ENCODE results near the gene MTIF2.
"Not testable (repeated sequence)": the region's sequence is repeated elsewhere in the genome, so short reads cannot be mapped to it uniquely, and the experiment has no call there.

The MTIF2 gene

DNA sequence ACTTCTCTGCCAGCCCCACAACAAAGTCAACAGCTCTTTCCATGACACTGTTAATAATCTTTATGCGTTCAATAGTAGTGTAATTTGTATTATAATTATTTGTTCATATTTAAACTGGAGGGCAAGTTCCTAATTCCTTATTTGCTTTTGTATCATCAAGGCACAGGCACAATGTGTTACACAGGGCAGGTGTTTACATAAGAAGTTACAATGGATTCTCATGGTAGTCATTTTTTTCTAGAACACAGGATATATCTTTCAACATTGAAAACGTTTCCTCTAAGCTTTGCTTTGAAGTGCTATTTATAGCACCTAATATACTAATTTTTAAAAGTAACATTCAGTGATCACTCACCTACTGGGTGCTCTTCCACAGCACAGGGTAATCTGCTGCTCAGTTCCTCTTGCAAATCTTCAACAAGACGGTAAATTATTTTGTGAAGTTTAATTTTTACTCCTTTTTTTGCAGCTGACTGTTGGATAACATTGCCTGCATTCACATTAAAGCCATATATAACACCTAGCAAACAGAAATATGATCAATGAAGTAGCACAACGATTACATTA lies 29.3 kb downstream of the MTIF2 start:
- DNase-seq, result no peak

DNA sequence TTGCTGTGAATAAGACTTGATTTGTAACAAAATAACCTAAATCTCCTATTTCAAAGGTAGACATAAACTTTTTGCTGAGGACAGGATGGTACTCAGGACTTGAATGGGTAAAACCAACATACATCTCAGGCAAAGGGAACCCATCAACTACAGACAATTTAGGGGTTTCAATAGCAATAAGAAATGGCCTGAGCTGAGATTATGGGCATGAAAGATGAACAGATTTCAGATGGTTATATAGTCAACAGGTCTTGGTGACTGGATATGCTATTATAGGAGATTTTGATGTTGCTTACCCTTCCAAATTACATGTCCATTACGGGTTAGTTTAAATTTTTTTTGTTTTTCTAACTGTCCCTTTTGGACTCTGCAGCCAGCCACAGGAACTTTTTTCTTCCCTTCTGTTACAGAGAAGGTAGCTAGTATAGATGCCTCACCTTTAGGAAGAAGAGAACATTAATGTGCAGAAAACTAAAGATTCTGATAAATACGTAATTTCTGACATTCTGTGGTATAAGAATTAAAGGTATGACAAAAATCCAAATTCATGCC lies 32.0 kb downstream of the MTIF2 start:
- no peak for DNase-seq

DNA sequence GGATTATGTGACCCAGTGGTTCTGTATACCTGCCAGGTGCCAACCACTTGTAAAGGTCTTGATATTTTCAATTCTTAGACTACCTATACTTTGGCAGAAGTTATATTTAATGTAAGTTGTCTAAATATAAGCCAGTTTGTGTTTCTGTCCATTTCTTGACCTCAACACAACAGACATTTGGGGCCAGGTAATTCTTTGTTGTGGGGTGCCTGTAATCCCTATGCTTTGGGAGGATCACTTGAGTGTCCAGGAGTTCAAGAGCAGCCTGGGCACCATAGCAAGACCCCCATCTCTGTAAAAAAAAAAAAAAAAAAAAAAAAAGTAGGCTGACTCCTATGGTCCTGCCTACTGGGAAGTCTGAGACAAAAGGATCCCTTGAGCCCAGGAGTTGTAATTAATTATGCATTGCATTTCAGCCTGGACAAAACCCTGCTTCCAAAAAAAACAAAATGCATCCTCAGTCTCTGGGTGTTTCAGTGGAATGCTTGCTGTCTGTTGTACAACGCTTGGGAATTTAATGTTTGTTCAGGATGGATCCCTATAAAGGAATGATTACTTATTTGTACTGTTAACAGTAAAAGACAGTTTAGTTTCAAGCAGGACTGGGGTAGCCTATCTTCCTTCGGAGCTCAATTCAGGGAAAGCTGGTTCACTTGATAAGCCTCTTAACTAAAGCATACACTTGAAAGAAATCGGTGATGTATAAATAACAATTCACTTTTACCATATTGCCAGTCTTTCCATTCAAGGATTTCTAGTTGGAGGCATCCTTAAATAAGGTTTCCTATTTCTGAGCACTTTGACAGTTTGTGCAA lies 33.1 kb downstream of the MTIF2 start:
- no peak for DNase-seq

DNA sequence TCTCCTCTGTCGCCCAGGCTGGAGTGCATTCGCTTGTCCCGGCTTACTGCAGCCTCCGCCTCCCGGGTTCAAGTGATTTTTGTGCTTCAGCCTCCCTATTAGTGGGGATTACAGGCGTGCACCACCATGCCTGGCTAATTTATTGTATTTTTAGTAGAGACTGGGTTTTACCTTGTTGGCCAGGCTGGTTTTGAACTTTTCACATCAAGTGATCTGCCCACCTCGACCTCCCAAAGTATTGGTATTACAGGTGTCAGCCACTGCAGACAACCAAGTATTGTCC lies 35.4 kb downstream of the MTIF2 start:
- DNase-seq, result no peak

DNA sequence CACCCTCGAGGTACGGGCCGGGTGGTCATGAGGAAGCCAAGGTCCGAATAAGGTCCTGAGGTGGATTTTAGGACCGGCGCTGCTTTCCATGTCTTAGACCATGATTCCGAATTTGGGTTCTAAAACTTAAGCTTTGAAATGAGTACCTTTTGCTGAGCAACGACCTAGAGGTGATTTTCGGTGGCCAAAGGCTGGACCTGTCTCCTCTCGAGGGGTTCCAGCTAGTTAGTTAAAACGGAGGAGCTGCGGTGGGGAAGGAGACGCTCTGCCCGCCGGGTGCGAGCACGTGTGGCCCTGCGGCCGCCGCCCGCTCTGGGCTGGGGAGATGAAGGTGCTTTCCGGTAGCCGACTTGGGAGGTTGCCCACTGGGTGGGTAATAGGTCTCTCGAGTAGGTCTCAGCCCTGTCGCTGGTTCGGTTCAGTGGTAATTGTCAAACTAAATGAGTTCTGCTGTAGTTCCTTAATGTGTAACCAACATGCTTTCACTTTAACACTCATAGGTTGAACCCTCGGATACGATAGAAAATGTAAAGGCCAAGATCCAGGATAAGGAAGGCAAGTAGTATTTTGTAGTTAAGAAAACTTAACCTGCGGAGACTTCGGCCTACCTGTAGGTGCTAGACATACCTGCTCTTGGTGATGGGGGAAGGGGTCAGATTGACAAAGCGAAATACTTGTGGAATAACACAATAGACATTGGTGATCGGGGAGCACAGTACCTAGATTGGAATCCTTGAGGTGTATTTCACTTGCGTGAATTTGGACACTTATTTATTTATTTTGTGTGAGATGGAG lies 36.0 kb downstream of the MTIF2 start:
- DNase-seq, result peak; percentile 24

DNA sequence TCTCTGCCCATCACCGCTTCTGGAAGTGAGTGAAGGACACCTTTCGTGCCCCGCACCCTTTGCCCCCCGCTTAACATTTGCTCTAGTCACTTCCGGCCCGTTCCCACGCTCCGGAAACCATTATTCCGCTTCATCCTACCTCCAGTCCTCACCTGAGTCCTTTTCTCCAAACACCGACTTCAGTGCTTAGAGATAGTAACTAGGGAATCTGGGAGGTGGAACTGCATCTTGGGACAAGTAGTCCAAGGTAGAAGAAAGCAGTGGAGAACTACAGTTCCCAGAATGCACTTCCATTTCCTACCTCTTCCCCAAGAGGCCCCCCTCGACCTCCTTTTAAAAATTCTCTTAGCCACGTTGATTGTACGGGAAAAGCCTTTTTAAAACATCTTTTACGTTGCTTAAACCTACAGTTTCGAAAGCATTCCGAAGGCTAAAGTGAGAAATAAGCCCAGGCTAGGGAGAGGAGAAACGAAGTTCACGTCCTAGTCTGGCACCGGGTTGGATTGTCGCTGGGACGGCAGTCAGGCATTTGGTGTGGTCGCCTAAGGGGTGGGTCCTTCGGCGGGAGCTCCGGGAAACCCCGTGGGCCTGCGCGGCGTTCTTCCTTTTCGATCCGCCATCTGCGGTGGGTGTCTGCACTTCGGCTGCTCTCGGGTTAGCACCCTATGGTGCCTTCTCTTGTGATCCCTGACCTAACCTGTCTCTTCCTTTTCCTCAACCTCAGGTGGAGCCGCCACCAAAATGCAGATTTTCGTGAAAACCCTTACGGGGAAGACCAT lies 36.8 kb downstream of the MTIF2 start, which contains the start of the genes CLHC1 and RPS27A:
Gene CLHC1 (minus strand): TSS at position 210 of the 779 bp plus-strand sequence. CDS start 9,882 bp downstream, outside the sequence.
Gene RPS27A (plus strand): TSS at position 605 of the 779 bp plus-strand sequence. CDS start 137 bp downstream, at position 742.
- DNase-seq, result peak; percentile 88

DNA sequence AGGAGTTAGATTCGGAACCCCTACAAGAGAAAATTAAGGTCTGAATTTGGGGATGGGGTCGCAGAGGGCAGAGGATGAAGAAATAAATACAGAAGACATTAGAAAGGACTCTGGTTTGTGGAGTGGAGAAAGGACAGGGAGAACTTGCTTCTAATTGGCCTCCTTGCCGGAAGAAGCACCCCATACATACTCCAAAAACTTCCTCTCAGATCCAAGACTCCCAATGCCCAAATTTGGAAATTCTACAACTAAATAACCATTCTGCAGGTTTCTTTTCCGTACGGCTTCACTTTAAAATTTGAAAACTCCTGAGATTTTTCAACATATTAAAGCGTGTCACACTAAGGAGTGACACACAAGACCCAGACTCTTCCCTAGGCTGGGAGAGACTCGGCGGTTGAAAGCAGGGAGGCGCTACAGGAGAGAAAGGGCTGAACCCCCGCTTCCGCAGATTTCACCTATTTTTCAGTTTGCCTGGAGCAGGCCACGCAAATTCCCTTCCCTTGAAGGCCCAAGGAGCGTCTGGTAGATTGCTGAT lies 37.4 kb downstream of the MTIF2 start:
- no peak for DNase-seq

DNA sequence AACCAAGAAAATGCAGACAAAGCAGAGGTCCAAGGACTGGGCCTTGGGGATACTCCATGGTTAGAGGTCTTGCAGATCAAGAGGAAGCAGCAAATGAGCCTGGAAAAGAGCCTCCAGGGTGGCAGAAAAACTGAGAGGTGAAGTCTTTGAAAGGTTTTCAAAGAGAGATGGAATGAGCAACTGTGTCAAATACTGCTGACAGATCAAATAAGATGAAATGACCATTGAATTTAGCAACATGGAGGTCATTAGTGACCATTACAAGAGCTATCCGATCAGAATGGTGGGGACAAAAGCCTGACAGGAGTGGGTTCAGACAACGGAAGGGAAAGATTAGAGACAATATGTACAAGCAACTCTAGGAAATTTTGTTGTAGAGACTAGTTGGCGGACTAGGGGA lies 38.5 kb downstream of the MTIF2 start:
- DNase-seq, result no peak

DNA sequence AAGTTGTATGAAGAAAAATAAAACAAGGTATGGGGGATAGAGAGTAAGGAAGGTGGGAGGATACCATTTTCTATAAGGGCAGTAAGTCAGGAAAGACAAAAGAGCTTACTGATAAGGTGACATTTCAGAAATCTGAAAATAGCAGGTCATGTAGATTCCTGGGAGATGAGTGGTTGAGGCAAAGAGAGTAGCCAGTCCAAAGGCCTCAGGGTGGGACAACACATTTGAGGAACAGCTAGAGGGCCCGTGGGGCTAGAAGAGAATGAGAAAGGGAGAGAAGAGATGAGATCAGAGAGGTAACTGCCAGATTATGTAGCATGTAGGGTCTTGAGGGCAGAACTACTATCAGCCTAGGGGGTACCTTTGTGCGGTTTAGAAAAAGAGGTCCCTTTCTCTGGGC lies 39.8 kb downstream of the MTIF2 start:
- DNase-seq, result no peak

DNA sequence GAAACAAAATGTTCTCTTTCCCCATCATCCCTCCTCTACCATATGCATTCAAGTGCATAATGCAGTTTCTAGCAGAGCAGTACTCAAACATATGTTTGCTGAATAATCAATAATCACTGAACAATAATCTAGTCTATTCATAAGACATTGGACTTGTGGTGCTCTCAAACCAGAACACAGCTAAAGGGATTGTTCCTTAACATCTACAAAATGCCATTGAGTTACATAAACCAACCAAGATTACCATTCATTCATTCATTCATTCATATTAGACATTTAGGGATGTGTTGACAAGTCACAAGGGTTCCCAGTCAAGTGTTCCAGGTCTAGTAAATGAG lies 40.8 kb downstream of the MTIF2 start:
- no peak for DNase-seq

DNA sequence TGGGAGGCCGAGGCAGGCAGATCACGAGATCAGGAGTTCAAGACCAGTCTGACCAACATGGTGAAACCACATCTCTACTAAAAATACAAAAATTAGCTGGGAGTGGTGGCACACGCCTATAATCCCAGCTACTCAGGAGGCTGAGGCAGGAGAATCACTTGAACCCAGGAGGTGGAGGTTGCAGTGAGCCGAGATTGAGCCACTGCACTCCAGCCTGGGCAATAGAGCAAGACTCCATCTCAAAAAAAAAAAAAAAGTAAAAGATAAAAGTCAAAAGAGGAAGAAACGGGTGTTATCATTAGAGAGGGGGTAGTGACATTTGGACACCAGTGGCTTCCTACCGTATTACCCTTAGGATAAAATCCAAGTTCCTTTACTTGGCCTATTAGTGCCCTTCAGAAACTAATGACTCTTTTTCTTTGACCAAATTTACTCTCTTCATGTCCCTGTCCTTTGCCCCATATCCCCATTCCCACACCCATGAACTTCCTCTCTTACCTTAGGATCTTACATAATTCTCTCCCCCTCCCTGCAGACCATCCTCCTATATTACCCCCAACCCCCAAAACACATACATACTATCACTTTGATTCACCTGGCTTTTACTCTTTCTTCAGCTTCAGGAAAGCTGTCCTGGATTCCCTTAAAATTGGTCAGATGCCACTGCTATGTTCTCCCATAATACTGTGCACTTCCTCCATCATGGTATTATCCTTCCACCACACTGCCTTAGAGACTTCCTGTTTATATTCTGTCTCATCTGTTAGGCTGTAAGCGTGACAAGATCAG lies 41.4 kb downstream of the MTIF2 start:
- DNase-seq, result not testable (repeated sequence)

DNA sequence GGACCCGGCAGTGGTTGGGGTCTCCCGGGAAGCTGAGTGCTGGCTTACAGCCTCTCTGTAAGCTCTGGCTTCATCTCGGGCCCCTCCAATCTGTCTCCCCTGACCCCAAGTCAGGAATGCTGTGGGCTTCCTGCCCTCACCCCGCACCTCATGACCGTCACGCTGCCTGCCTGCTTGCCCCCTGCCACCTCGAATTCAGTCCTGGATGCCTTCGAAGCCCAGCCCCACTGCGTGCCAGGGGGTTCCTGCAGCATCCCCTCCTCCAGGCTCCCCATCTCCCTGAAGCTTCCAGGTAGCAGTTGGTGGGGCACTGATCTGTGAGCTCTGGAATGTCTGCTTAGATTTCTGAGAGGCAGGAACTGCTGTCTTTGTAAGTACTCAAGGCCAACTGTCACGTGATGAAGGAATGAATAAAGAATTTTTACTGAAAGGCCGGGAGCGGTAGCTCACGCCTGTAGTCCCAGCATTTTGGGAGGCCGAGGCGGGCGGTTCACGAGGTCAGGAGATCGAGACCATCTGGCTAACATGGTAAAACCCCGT lies 43.5 kb downstream of the MTIF2 start:
- DNase-seq, result no peak

DNA sequence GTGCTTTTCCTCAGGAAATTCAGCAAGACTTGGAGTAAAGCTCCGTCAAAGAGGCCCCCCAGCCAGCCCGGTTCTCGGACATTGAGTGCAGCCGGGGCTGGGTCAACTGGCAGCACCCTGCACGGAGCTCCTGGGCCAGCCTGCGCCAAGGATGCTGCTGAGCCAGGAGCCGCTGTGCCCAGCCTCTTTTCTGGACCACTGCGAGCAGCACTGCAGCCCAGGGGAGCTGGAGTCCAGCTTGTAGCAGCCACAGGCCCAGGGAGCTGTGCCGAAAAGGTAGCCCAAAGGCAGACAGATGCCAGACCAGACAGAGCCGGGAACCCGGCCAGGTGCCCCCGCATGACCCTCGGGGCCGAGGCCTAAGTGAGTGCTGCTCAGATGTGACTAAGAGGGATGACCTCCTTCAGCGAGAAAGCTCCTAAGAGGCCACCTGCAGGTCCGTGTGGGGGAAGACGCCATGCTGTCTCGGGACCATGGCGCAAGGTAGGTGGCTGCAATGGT lies 44.2 kb downstream of the MTIF2 start:
- no peak for DNase-seq

DNA sequence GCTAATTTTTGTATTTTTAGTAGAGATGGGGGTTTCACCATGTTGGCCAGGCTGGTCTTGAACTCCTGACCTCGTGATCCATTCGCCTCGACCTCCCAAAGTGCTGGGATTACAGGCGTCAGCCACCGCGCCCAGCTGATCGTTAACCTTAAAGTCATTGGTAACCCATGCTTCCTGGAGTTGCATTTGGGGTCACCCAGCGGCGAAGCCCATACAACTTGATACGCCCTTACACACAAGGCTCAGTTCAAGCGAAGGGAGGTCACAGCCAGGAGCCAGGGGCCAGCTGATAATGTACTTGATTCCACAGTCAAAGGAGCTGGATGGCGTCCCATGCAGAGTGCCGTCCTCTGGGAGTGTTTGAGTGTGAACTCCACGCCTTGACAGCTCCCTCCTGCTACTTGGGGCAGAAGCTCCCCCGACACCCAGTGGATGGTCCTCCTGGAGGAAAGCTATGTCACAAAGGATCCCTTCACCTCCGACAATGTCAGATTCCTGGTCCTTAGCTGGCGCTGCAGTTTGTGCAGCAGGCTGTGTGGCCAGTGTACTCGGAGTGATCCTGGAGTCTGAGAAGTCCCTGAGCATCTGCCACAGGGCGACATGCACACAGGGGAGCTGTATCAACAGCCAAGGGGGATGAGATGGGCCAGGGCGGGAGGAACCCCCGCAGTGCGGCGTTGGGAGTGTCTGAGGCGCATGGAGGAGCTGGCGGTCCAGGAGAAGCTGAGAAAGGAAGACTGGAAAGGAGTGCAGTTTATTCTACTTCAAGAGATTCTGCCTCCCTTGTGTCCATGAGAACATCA lies 44.9 kb downstream of the MTIF2 start:
- no peak for DNase-seq

DNA sequence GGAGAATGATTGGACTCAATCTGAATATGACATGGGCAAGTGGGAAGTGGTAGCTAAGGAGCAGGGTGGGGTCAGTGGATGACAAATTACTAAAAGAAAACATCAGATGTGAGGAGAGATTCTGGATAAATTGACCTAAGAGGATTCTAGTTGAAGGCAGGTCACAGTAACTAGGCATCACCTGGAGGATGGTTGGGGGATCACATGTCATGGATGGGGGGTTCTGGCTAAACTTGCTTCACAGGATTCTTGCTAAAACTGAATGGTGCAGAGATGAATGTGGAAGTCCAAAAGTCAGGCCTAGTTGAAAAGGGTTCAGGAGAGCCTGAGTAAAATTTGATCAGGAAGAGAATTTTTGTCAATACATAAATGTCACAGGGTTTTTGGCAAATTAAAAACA lies 55.2 kb downstream of the MTIF2 start:
- no peak for DNase-seq

DNA sequence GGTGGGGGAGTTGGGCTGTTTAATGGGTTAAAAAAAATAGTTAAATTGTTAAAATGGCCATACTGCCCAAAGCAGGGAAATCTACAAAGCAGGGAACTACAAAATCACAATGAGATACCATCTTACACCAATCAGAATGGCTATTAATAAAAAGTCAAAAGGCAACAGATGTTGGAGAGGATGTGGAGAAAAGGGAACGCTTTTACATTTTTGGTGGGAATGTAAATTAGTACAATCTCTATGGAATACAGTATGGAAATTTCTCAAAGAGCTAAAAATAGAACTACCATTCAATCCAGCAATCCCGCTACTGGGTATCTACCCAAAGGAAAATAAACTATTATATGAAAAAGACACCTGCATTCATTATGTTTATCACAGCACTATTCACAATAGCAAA lies 64.1 kb downstream of the MTIF2 start:
- no peak for DNase-seq

DNA sequence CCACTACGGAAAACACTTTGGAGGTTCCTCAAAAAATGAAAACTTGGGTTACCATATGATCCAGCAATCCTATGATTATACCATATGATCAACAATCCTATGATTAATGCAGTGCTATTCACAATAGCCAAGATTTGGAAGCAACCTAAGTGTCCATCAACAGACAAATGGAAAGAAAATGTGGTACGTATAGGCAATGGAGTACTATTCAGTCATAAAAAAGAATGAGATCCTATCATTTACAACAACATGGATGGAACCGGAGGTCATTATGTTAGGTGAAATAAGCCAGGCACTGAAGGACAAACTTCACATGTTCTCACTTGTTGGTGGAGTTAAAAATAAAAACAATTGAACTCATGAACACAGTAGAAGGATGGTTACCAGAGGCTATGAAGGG lies 64.5 kb downstream of the MTIF2 start:
- DNase-seq, result no peak

DNA sequence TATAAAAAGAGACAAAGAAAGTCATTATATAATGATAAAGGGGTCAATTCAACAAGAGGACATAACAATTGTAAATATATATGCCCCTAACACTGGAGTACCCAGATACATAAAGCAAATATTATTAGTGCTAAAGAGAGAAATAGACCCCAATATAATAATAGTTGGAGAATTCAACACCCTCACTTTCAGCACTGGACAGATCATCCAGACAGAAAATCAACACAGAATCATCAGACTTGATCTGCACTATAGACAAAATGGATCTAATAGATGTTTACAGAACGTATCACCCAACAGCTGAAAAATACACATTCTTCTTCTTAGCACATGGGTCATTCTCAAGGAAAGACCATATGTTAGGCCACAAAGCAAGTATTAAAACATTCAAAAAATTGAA lies 68.6 kb downstream of the MTIF2 start:
- no peak for DNase-seq

DNA sequence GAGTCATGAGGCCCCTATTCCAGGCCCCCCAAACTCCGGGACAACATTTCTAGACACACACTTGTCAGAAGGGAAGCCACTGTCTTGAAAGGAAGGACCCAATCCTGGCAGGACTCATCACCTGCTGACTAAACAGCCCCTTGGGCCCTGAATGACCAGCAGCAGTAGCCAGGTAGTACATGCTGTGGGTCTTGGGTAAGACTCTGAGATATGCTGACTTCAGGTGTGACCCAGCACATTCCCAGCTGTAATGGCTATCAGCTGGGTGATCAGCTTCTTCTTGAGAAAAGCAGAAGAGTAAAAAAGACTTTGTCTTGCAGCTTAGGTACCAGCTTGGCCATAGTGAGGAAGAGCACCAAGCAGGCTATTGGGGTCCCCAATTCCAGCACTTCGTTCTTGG lies 72.5 kb downstream of the MTIF2 start:
- DNase-seq, result no peak

DNA sequence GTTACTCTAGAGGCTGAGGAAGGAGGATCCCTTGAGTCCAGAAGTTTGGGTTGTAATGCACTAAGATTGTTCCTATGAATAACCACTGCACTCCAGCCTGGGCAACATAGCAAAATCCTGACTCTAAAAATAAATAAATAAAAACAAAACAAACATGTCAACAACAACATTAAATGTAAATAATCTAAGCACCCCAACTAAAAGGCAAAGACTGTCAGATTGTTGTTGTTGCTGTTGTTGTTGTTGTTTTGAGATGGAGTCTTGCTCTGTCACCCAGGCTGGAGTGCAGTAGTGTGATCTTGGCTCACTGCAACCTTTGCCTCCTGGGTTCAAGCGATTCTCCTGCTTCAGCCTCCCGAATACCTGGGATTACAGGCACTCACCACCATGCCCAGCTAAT lies 77.1 kb downstream of the MTIF2 start:
- DNase-seq, result not testable (repeated sequence)

Measured in activated CD4-positive, alpha-beta T cell treated with anti-CD3 and anti-CD28 coated beads for 1 hour (primary cell).